H1 (cell line): ENCODE measurements around the gene HLF. TPM values are rescaled to one million over a fixed set of nuclear protein-coding genes. Genes with fewer than 3 reads are reported as not detected.

ENCODE experiments used
- ASH2L ChIP-seq: fragments of 200-600, 300-600 bp; sonication (generic); IDR thresholded peaks from one replicate; pipeline ENCODE4 v1.7.1; 2017; ENCODE audit warnings: low read length
- BCL11A ChIP-seq, 2 experiments: IDR thresholded peaks; one replicate each; pipeline ENCODE4 v1.6.1; 2011; ENCODE audit warnings: low read depth in 2 of 2, low read length in 2 of 2, mild to moderate bottlenecking in 2 of 2
- KDM1A ChIP-seq: fragments of 200-600, 300-600 bp; sonication (generic); IDR thresholded peaks from 2 replicates; pipeline ENCODE4 v1.7.1; 2016; ENCODE audit warnings: mild to moderate bottlenecking, low read length, borderline replicate concordance
- NANOG ChIP-seq: IDR thresholded peaks from 2 replicates; pipeline ENCODE4 v1.6.1; 2011; ENCODE audit warnings: low read length, low read depth, mild to moderate bottlenecking, inconsistent platforms; ENCODE audit not compliant: insufficient read depth, poor library complexity, severe bottlenecking
- NRF1 ChIP-seq: IDR thresholded peaks from 2 replicates; pipeline ENCODE4 v1.6.1; 2011; ENCODE audit warnings: mild to moderate bottlenecking, low read depth, low read length, improper control_type of control experiment
- SP1 ChIP-seq: IDR thresholded peaks from 2 replicates; pipeline ENCODE4 v1.6.1; 2011; ENCODE audit warnings: low read depth, low read length
- SP2 ChIP-seq: IDR thresholded peaks from 2 replicates; pipeline ENCODE4 v1.6.1; 2012; ENCODE audit warnings: mild to moderate bottlenecking, low read length, inconsistent platforms
- ZNF274 ChIP-seq: IDR thresholded peaks from 2 replicates; pipeline ENCODE4 v1.7.0; 2012; ENCODE audit warnings: low read length, borderline replicate concordance; ENCODE audit errors: extremely low read depth
- polyA plus RNA-seq, 7 experiments: library from polyadenylated mRNA; depleted of rRNA in 3 of 7; stranded (reverse) in 5 of 7; unstranded in 2 of 7; fragments of >200 nt in 5 of 7; fragments of 200-250 nt in 2 of 7; gene quantifications; 1 replicate in 5 of 7; 2 replicates in 1 of 7; 4 replicates in 1 of 7; pipeline versions ENCODE4 v1.2.1 to v1.2.3, GENCODE V29; 2011 to 2013; ENCODE audit warnings: missing spikeins in 2 of 7, mixed read lengths in 2 of 7
- total RNA-seq: library from RNA; stranded (reverse); fragmentation: NEBNext Ultra II Directional; extraction: Animal tissue kit (Norgen Biotek cat#: 25700); gene quantifications from 2 replicates; pipeline ENCODE4 v1.2.1, GENCODE V29; 2021

The HLF gene
- total and polyA plus RNA-seq, 2 of the 8 experiments (the other 6 are each of a cell fraction or from before 2014, with no cell fraction given), result 0.39 to 0.60 TPM

DNA sequence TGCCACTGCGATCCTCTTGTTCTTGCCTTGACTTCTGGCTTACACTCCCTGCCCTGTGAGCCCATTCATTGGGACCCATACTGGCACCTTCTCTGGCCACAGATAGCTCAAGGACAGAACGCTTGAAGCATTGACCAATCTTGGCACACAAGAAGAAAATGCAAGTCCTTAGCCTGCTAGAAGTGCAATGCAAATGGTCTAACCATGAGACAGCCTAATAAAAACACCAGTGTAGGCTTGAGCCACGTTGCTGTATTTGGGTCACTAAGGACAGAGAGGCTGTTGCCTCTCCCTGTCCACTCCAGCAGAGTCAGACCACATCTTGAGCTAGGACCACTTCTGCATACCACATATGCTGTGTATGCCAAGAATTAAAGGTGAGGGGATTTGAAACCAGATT lies 41.2 kb upstream of the HLF start (continued):
- TF ChIP-seq SP1 (no peak), ASH2L (no peak), BCL11A (IDR thresholded peaks at IDR 0.05; ENCODE audit: low read depth in 2 of 2, low read length in 2 of 2) (no peak), NANOG (no peak), ZNF274 (no peak), KDM1A (no peak), NRF1 (no peak), SP2 (no peak)
